ENCODE data around the gene UTP3. TPM values are rescaled to one million over a fixed set of nuclear protein-coding genes. Genes with fewer than 3 reads are reported as not detected.

Gene UTP3, protein sequence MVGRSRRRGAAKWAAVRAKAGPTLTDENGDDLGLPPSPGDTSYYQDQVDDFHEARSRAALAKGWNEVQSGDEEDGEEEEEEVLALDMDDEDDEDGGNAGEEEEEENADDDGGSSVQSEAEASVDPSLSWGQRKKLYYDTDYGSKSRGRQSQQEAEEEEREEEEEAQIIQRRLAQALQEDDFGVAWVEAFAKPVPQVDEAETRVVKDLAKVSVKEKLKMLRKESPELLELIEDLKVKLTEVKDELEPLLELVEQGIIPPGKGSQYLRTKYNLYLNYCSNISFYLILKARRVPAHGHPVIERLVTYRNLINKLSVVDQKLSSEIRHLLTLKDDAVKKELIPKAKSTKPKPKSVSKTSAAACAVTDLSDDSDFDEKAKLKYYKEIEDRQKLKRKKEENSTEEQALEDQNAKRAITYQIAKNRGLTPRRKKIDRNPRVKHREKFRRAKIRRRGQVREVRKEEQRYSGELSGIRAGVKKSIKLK
- 19.2 and 33.5 TPM in 2 replicates for total RNA-seq

DNA sequence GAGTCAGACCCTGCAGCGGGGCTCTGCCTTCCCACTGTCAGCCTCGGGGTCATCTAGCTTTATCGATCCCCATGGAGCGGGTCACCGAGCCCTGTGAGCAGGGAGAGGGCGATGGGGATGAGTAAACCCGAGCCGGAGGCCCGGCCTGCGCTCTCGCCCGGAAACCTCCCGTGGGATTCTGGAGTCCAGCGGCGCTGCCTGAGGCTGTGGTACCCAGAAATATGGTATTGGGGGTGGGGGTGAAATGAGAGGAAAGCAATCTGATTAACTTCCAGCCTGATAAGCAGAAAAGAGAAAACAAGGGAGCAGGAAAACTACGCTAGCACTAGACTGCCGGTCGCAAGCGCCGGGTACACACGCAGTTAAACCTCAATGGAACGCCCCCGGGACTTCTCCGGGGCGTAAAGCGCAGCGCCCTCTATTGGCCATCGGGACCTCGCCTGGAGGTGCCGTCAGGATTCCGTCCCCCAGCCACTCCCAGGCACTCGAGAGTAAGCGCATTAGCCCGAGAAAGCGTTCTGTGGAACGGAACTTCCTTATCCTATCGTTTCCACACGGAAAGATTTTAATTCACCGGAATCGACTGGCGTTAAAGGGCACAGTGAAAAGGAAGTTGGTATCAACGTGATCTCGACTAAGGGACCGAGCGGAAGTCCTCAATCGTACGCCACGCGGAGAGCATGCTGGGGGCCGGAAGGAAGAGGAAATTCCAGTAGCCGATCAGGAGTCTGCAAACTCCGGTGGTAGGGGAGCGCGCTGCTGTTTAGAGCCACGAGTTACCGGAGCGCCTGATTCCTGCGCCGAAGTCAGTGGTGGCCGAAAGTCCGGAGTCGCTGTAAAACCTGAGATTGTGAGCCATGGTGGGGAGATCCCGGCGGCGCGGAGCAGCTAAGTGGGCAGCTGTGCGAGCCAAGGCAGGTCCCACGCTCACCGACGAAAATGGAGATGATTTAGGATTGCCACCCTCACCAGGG lies at the start of gene UTP3:
Gene UTP3 (plus strand): TSS at position 712 of the 974 bp plus-strand sequence. CDS start 146 bp downstream, at position 858.

DNA sequence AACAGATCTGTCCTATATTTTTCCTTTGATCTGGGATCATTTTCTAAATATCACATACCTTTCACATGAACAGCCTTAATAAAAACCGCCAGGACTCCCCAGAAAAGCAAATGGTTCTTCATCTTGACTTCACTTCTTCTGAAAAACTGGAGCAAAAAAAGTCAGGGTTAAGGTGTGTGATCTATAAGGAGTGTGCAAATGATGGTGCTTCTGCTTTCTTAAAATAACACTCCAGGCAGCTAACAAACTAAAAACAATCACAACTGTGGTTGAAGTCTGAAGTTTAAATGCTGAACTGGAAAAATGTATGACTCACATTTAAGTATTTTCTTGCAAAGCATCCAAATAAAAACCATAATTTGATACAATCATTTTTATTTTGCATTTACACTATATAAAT lies 22.0 kb upstream of the UTP3 start, which contains the start of gene JCHAIN:
Gene JCHAIN (minus strand): TSS at position 140 of the 400 bp plus-strand sequence. CDS start 18 bp downstream, at position 122.

DNA sequence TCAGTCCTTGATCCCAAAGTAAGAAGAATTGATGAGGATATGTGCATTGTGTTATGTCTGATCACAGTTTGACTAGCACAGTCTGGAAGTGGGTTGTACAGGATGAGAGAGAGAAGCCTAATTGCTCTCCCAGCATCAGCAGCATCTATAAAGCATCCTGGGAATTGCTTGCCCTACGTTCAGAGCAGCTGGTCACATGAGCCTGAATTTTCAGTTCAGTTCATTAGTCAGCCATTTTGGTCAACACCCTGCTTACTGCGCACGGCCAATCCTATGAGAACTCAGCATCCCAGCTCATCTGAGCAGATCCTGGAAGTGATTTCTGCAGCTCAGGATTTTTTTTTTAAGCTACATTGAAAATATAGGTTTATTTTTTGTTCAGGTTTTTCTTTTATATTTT lies 33.4 kb downstream of the UTP3 start, which contains the start of gene RUFY3:
Gene RUFY3 (plus strand): TSS at position 218 of the 400 bp plus-strand sequence. CDS start 610 bp downstream, outside the sequence.

Other genes with a start within 250 kb of the UTP3 start
- not detected in 2 replicates for gene MUC7, start 216.3 kb upstream of the UTP3 start, total RNA-seq
- gene AMTN, start 170.0 kb upstream of the UTP3 start, total RNA-seq = not detected in 2 replicates
- not detected in 2 replicates for gene AMBN, start 96.3 kb upstream of the UTP3 start, total RNA-seq
- gene ENAM, start 59.8 kb upstream of the UTP3 start, total RNA-seq = under 0.01 TPM in 1 of 2 replicates, not detected in the other
- gene JCHAIN, start 22.0 kb upstream of the UTP3 start, total RNA-seq = 0.19 and 2.0 TPM in 2 replicates
- 30.5 and 66.2 TPM in 2 replicates for gene RUFY3, start 33.4 kb downstream of the UTP3 start, total RNA-seq
- 84.0 and 124 TPM in 2 replicates for gene GRSF1, start 151.4 kb downstream of the UTP3 start, total RNA-seq
- 13.8 and 15.0 TPM in 2 replicates for gene MOB1B, start 213.8 kb downstream of the UTP3 start, total RNA-seq